SH-SY5Y (cell line): ENCODE measurements around the gene NRSN2.

Experiments used
- GATA2 ChIP-seq: IDR thresholded peaks from 2 replicates; pipeline ENCODE4 v1.6.1; 2011; ENCODE audit warnings: mild to moderate bottlenecking, low read depth, low read length
- GATA3 ChIP-seq: IDR thresholded peaks from 2 replicates; pipeline ENCODE4 v1.6.1; 2011; ENCODE audit warnings: low read depth, mild to moderate bottlenecking, low read length, moderate library complexity

The NRSN2 gene

DNA sequence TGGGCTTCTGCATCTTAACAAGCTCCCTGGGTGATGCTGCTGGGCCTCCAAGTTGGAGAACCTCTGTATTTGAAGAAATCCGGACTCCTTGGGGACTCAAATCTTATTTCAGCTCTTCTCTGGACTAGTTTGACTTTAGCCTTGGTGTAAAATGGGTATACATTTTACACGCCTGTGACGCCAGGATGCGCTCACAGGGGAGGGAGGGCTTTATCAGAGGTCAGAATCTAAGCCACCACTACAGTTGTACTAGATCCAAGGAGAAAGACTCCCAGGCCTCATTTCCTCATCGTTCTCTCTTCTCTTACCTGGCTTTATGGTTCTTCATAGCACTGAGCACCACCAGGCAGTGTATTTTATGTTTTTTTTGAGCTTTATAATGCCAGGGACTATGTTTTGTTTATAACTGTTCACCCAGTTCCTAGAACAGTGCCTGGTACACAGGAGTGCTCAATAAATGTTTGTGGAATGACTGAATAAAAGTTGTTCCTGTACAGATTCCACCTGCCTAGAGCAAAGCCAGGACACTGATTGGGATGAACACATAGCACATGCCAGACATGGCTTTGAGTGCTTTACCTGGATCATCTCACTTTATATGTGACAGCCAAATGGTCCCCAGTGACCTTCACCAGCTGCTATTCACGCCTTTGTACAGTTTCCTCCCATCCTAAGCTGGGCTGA lies 56.1 kb downstream of the NRSN2 start:
- TF ChIP-seq GATA3 (no peak), GATA2 (no peak)

- TF ChIP-seq GATA2 (no peak), GATA3 (no peak)
Observed at GRCh38 chr20:403582-403957, 56.7 kb downstream of the NRSN2 start.

GRCh38 chr20:404088-404487 lies 57.2 kb downstream of the NRSN2 start:
- TF ChIP-seq GATA2 = no peak
- no peak for TF ChIP-seq GATA3
